HepG2 (cell line): ENCODE measurements around the gene TOP1. TPM values are rescaled to one million over a fixed set of nuclear protein-coding genes. Genes with fewer than 3 reads are reported as not detected.

Experiments used
- ATAC-seq: fragments of 200-7000 bp; cut with Tn5 transposase; 3 replicates; pipeline ENCODE4 v1.9.1; 2020; ENCODE audit warnings: mild to moderate bottlenecking, moderate library complexity
- BruUV-seq: library from RNA; stranded (reverse); fragments of 400-500 nt; replicated peaks from 2 replicates; lab custom pipeline; 2021; lab: Mats Ljungman, UMichigan
- CTCF ChIA-PET: fragments of 300-600 bp; formaldehyde crosslinking; extraction: SDS; loops from one replicate; lab custom pipeline; 2021; ENCODE audit warnings: low total read pairs, inconsistent platforms, low intra/inter-chr PET ratio; lab: Yijun Ruan, JAX
- POLR2A ChIA-PET: fragments of 350-600 bp; sonication (Branson Sonifier 250); formaldehyde crosslinking; loops from one replicate; lab custom pipeline; 2020; ENCODE audit warnings: antibody characterized with exemption, inconsistent platforms; lab: Yijun Ruan, JAX
- DNase-seq: peaks from one replicate; pipeline ENCODE4 v3.0.0-alpha.2; 2015; ENCODE audit warnings: low spot score
- FAIRE-seq: peaks from 3 replicates; lab custom pipeline; 2011; peaks lifted over from hg19 to GRCh38; lab: Jason Lieb, UNC
- H2AFZ ChIP-seq: one replicate; pipeline ENCODE4 v1.6.1; 2011; ENCODE audit warnings: low read length, inconsistent platforms
- H3K27ac ChIP-seq: fragments of 300-600 bp; 3 replicates; pipeline ENCODE4 v1.8.0; 2011; ENCODE audit warnings: mixed run types, mild to moderate bottlenecking, mixed read lengths, low read length, inconsistent platforms; ENCODE audit not compliant: insufficient read depth; ENCODE audit errors: extremely low read length
- H3K27me3 ChIP-seq, 2 experiments: fragments of 200-600 bp in 1 of 2; 2 replicates in 1 of 2; 3 replicates in 1 of 2; pipeline versions ENCODE4 v1.6.0 to v1.8.0; 2011; ENCODE audit warnings: low read length in 2 of 2, mild to moderate bottlenecking in 2 of 2, moderate library complexity in 2 of 2, inconsistent platforms in 1 of 2; ENCODE audit not compliant: insufficient read depth in 2 of 2, control insufficient read depth in 1 of 2
- H3K36me3 ChIP-seq, 2 experiments: fragments of 200-600 bp in 1 of 2; replicated peaks in 1 of 2; 2 replicates in 1 of 2; 3 replicates in 1 of 2; pipeline versions ENCODE4 v1.5.1 to v1.8.0; 2011; ENCODE audit warnings: low read length in 2 of 2, inconsistent platforms in 1 of 2; ENCODE audit not compliant: insufficient read depth in 2 of 2, control insufficient read depth in 1 of 2
- H3K4me1 ChIP-seq: 2 replicates; pipeline ENCODE4 v1.5.1; 2012; ENCODE audit warnings: low read length, inconsistent platforms; ENCODE audit not compliant: insufficient read depth
- H3K4me2 ChIP-seq: 2 replicates; pipeline ENCODE4 v1.6.0; 2011; ENCODE audit warnings: low read depth, low read length, inconsistent platforms
- H3K4me3 ChIP-seq, 3 experiments: fragments of 200-600 bp in 1 of 3; sonication (generic), shearing (Covaris generic) in 1 of 3; replicated peaks in 1 of 3; 2 replicates each; pipeline ENCODE4 v1.5.1; 2011 to 2016; ENCODE audit warnings: low read length in 3 of 3, inconsistent platforms in 2 of 3, low read depth in 2 of 3, mild to moderate bottlenecking in 2 of 3, control low read depth in 1 of 3, mixed read lengths in 1 of 3; ENCODE audit not compliant: insufficient read depth in 1 of 3
- H3K79me2 ChIP-seq: one replicate; pipeline ENCODE4 v1.6.1; 2011; ENCODE audit warnings: low read length, inconsistent platforms; ENCODE audit not compliant: insufficient read depth
- H3K9ac ChIP-seq: 2 replicates; pipeline ENCODE4 v1.6.0; 2011; ENCODE audit warnings: mild to moderate bottlenecking, low read depth, low read length, inconsistent platforms; ENCODE audit not compliant: insufficient read depth
- H3K9me3 ChIP-seq: 2 replicates; pipeline ENCODE4 v1.5.1; 2012; ENCODE audit warnings: mild to moderate bottlenecking, low read length
- H4K20me1 ChIP-seq: 2 replicates; pipeline ENCODE4 v1.6.0; 2011; ENCODE audit warnings: inconsistent platforms, mild to moderate bottlenecking, low read length, moderate library complexity; ENCODE audit not compliant: insufficient read depth
- AGO2 ChIP-seq: fragments of 200-400 bp; formaldehyde crosslinking; optimal IDR thresholded peaks from 2 replicates; pipeline ENCODE3; 2017; ENCODE audit warnings: mild to moderate bottlenecking, low read depth, low read length, moderate library complexity
- BORCS8-MEF2B ChIP-seq: sonication (generic); formaldehyde crosslinking; IDR thresholded peaks from 2 replicates; pipeline ENCODE4 v1.8.0; 2022; ENCODE audit warnings: mild to moderate bottlenecking, missing genetic modification reagents
- ISX ChIP-seq: sonication (generic); formaldehyde crosslinking; conservative IDR thresholded peaks from 2 replicates; pipeline ENCODE4 v1.5.0; 2020; ENCODE audit warnings: missing genetic modification reagents
- JARID2 ChIP-seq: sonication (generic); formaldehyde crosslinking; IDR thresholded peaks from 2 replicates; pipeline ENCODE4 v1.8.1; 2023; ENCODE audit warnings: missing genetic modification reagents, inconsistent platforms; ENCODE audit not compliant: insufficient replicate concordance
- JDP2 ChIP-seq: sonication (generic); formaldehyde crosslinking; IDR thresholded peaks from 2 replicates; pipeline ENCODE4 v1.8.1; 2022; ENCODE audit warnings: missing genetic modification reagents, borderline replicate concordance
- SP4 ChIP-seq: sonication (generic); formaldehyde crosslinking; IDR thresholded peaks from 2 replicates; pipeline ENCODE4 v1.8.1; 2023; ENCODE audit warnings: mild to moderate bottlenecking, missing genetic modification reagents
- ZNF451 ChIP-seq: sonication (generic); formaldehyde crosslinking; IDR thresholded peaks from 2 replicates; pipeline ENCODE4 v1.5.0; 2020; ENCODE audit warnings: mild to moderate bottlenecking, missing genetic modification reagents
- ZNF558 ChIP-seq: sonication (generic); formaldehyde crosslinking; IDR thresholded peaks from 2 replicates; pipeline ENCODE4 v1.9.0; 2022; ENCODE audit warnings: mild to moderate bottlenecking, missing genetic modification reagents, borderline replicate concordance
- ZNF598 ChIP-seq: sonication (generic); formaldehyde crosslinking; IDR thresholded peaks from 2 replicates; pipeline ENCODE4 v1.5.1; 2020; ENCODE audit warnings: mild to moderate bottlenecking, missing genetic modification reagents, borderline replicate concordance
- ZNF839 ChIP-seq: sonication (generic); formaldehyde crosslinking; IDR thresholded peaks from 2 replicates; pipeline ENCODE4 v1.4.0; 2020; ENCODE audit warnings: missing genetic modification reagents, mild to moderate bottlenecking, borderline replicate concordance
- ZNF891 ChIP-seq: sonication (generic); formaldehyde crosslinking; IDR thresholded peaks from 2 replicates; pipeline ENCODE4 v1.5.0; 2020; ENCODE audit warnings: mild to moderate bottlenecking, missing genetic modification reagents
- WGBS: methylation state at CpG from one replicate; pipeline ENCODE4 v1.1.6; 2017; ENCODE audit warnings: low lambda C conversion rate; 5-methylcytosine and 5-hydroxymethylcytosine counted together
- in situ Hi-C: cut with HindIII; loops from 2 replicates; pipeline ENCODE4 v1.10.0; 2017; ENCODE audit warnings: low pct_unique_long_range_greater_than_20kb; ENCODE audit not compliant: extremely low pct_ligation_motif_present
- intact Hi-C: fragments of 100-400 bp; cut with micrococcal nuclease; formaldehyde crosslinking; loops from one replicate; pipeline ENCODE4 v1.10.0; 2022; ENCODE audit not compliant: unreplicated experiment
- polyA plus RNA-seq, 8 experiments: library from polyadenylated mRNA; depleted of rRNA in 3 of 8; stranded (reverse) in 7 of 8; unstranded in 1 of 8; fragments of >200 nt; fragmentation: Illumina TruSeq in 4 of 8; extraction: Trizol in 4 of 8; gene quantifications; 2 replicates each; pipeline versions ENCODE4 v1.2.1 to v1.2.3, GENCODE V29; 2011 to 2016; ENCODE audit warnings: low read depth in 4 of 8, missing spikeins in 1 of 8, mixed read lengths in 1 of 8; ENCODE audit not compliant: insufficient read depth in 1 of 8
- total RNA-seq, 5 experiments: library from RNA; depleted of rRNA; stranded (reverse); fragments of >200 nt; fragmentation: Illumina TruSeq; extraction: Trizol; gene quantifications; 2 replicates each; pipeline ENCODE4 v1.2.3, GENCODE V29; 2016; ENCODE audit warnings: low read depth in 1 of 5
- TF ChIP-seq, protein P1 (sequence below): sonication (generic); formaldehyde crosslinking; IDR thresholded peaks from 2 replicates; pipeline ENCODE4 v1.5.0; 2020; ENCODE audit warnings: mild to moderate bottlenecking, missing genetic modification reagents, moderate library complexity
- TF ChIP-seq, protein P2 (sequence below): IDR thresholded peaks from 2 replicates; pipeline ENCODE4 v1.6.1; 2012; ENCODE audit warnings: inconsistent platforms
- TF ChIP-seq, protein P3 (sequence below): sonication (generic); formaldehyde crosslinking; IDR thresholded peaks from 2 replicates; pipeline ENCODE4 v1.9.0; 2022; ENCODE audit warnings: missing genetic modification reagents, mild to moderate bottlenecking, borderline replicate concordance
- TF ChIP-seq, protein P4 (sequence below): IDR thresholded peaks from 2 replicates; pipeline ENCODE4 v1.6.1; 2018; ENCODE audit warnings: missing genetic modification reagents, mild to moderate bottlenecking, missing compliant biosample characterization

Gene TOP1
- total and polyA plus RNA-seq, 2 of the 13 experiments (the other 11 are each of a cell fraction or from before 2014, with no cell fraction given), result 10.2 to 19.4 TPM

DNA sequence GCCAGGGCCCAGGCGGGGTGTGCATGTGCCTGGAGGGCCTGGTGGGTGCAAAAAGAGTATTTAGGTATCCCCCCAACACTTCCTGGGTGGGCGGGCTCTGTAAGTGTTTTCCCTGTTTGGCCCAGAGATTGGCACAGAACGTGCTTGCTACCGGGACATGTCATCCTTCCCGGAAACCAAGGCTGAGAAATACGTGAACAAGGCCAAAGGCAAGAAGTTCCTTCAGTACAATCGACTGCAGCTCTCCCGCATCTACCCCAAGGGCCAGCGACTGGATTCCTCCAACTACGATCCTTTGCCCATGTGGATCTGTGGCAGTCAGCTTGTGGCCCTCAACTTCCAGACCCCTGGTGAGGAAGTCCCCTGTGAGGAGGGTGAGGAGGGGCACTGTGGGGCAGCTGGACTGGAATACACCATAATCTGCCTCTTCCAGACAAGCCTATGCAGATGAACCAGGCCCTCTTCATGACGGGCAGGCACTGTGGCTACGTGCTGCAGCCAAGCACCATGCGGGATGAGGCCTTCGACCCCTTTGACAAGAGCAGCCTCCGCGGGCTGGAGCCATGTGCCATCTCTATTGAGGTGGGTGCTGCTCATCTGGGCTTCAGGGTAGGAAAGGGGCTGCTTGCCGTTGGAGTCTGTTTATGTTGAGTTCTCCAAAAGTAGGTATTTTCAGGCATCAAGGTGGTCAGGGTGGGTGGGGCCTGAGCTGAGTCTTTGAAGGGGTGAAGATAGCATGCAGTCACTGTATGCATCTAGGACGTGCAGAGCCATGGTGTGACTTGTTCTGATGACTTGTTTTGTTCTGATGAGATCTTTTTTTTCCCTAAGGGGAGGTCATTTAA lies 143.9 kb downstream of the TOP1 start:
- 96% methylated on average over 18 of the region's 18 CpGs for WGBS
- H3K4me1 ChIP-seq, result no peaks in the 10 kb centered on the region
- H3K36me3 ChIP-seq, result peaks cover 56 to 86% of the 10 kb centered on the region in 2 experiments
- H3K27me3 ChIP-seq, result no peaks in the 10 kb centered on the region
- no peak overlapping the region for H3K27ac ChIP-seq
- ChIA-PET CTCF (interaction anchor here (1.4 to 3.4 kb wide), 3 partner anchors 37 to 167 kb away, joined by 13 to 76 read pairs (median 13); partner anchors contain the start of gene LPIN3), POLR2A (interaction anchor here (1.6 kb wide), 1 partner anchor 168 kb away, joined by 12 read pairs; the partner anchor contains the start of gene LPIN3)
- no peak overlapping the region for H2AFZ ChIP-seq
- H3K9me3 ChIP-seq, result no peaks in the 10 kb centered on the region
- BruUV-seq, result no TSS peak
- H3K79me2 ChIP-seq, result no peaks in the 10 kb centered on the region
- no peak overlapping the region for H3K9ac ChIP-seq
- no peak overlapping the region for H3K4me2 ChIP-seq
- intact Hi-C loops, result loop anchor here (1.0 to 2.0 kb wide), 4 partner anchors 36 to 239 kb away; partner anchors contain the start of genes LPIN3 and PLCG1
- H4K20me1 ChIP-seq, result peaks cover 10% of the 10 kb centered on the region; the same call in 1 of the 2 replicates
- H3K4me3 ChIP-seq, result no peak overlapping the region
- FAIRE-seq (no peak), ATAC-seq (peak; percentile 24), DNase-seq (no peak)
- in situ Hi-C loops, result loop anchor here (5.0 kb wide), 1 partner anchor 170 kb away; the partner anchor contains the start of gene LPIN3
- TF ChIP-seq AGO2, result peak; percentile 30
- TF ChIP-seq ZNF891 (CRISPR knock-in tag), result no peak
- TF ChIP-seq, protein P1, sequence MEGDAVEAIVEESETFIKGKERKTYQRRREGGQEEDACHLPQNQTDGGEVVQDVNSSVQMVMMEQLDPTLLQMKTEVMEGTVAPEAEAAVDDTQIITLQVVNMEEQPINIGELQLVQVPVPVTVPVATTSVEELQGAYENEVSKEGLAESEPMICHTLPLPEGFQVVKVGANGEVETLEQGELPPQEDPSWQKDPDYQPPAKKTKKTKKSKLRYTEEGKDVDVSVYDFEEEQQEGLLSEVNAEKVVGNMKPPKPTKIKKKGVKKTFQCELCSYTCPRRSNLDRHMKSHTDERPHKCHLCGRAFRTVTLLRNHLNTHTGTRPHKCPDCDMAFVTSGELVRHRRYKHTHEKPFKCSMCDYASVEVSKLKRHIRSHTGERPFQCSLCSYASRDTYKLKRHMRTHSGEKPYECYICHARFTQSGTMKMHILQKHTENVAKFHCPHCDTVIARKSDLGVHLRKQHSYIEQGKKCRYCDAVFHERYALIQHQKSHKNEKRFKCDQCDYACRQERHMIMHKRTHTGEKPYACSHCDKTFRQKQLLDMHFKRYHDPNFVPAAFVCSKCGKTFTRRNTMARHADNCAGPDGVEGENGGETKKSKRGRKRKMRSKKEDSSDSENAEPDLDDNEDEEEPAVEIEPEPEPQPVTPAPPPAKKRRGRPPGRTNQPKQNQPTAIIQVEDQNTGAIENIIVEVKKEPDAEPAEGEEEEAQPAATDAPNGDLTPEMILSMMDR, result 0 out of 2 replicates have a peak, but pooled peaks have one; percentile 3
- peak; percentile 19; the same call in 1 of the 2 replicates for TF ChIP-seq ZNF839 (CRISPR knock-in tag)
- peak; percentile 15; the same call in 1 of the 2 replicates for TF ChIP-seq SP4
- TF ChIP-seq ZNF451 (CRISPR knock-in tag), result 0 out of 2 replicates have a peak, but pooled peaks have one; percentile 31
- TF ChIP-seq, protein P2, sequence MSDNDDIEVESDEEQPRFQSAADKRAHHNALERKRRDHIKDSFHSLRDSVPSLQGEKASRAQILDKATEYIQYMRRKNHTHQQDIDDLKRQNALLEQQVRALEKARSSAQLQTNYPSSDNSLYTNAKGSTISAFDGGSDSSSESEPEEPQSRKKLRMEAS, result 0 out of 2 replicates have a peak, but pooled peaks have one; percentile 1
- TF ChIP-seq ZNF558 (CRISPR knock-in tag), result no peak
- TF ChIP-seq, protein P3, sequence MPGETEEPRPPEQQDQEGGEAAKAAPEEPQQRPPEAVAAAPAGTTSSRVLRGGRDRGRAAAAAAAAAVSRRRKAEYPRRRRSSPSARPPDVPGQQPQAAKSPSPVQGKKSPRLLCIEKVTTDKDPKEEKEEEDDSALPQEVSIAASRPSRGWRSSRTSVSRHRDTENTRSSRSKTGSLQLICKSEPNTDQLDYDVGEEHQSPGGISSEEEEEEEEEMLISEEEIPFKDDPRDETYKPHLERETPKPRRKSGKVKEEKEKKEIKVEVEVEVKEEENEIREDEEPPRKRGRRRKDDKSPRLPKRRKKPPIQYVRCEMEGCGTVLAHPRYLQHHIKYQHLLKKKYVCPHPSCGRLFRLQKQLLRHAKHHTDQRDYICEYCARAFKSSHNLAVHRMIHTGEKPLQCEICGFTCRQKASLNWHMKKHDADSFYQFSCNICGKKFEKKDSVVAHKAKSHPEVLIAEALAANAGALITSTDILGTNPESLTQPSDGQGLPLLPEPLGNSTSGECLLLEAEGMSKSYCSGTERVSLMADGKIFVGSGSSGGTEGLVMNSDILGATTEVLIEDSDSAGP, result 0 out of 2 replicates have a peak, but pooled peaks have one; percentile 12
- TF ChIP-seq JARID2 (CRISPR knock-in tag), result no peak
- TF ChIP-seq, protein P4, sequence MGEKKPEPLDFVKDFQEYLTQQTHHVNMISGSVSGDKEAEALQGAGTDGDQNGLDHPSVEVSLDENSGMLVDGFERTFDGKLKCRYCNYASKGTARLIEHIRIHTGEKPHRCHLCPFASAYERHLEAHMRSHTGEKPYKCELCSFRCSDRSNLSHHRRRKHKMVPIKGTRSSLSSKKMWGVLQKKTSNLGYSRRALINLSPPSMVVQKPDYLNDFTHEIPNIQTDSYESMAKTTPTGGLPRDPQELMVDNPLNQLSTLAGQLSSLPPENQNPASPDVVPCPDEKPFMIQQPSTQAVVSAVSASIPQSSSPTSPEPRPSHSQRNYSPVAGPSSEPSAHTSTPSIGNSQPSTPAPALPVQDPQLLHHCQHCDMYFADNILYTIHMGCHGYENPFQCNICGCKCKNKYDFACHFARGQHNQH, result no peak
- peak; percentile 5; the same call in 1 of the 2 replicates for TF ChIP-seq BORCS8-MEF2B (CRISPR knock-in tag)
- TF ChIP-seq ISX (CRISPR knock-in tag), result no peak
- 0 out of 2 replicates have a peak, but pooled peaks have one; percentile 59 for TF ChIP-seq ZNF598 (CRISPR knock-in tag)
- no peak for TF ChIP-seq JDP2
